Caco-2 (cell line): ENCODE data around the gene PDGFD. TPM values are rescaled to one million over a fixed set of nuclear protein-coding genes. Genes with fewer than 3 reads are reported as not detected.

ENCODE experiments used
- BruUV-seq: library from RNA; stranded (reverse); fragments of 400-500 nt; replicated peaks from 2 replicates; lab custom pipeline; 2021; lab: Mats Ljungman, UMichigan
- CTCF ChIA-PET: fragments of 300-600 bp; sonication (Branson Sonifier 250); formaldehyde crosslinking; loops from one replicate; lab custom pipeline; 2022; ENCODE audit warnings: antibody characterized with exemption; lab: Charles Lee
- POLR2A ChIA-PET: fragments of 300-600 bp; sonication (Branson Sonifier 250); formaldehyde crosslinking; loops from one replicate; lab custom pipeline; 2022; ENCODE audit warnings: antibody characterized with exemption; lab: Charles Lee
- DNase-seq, 2 experiments: peaks; one replicate each; pipeline versions ENCODE4 v3.0.0 to v3.0.0-alpha.2; 2020 to 2022
- H3K27me3 ChIP-seq: replicated peaks from 2 replicates; pipeline ENCODE4 v1.6.0; 2011; ENCODE audit warnings: low read length; ENCODE audit not compliant: control insufficient read depth, insufficient read depth
- H3K36me3 ChIP-seq: 2 replicates; pipeline ENCODE4 v1.5.1; 2011; ENCODE audit warnings: low read length; ENCODE audit not compliant: control insufficient read depth, insufficient read depth
- H3K4me1 ChIP-seq: fragments of 250-450 bp; sonication (Bioruptor Pico); 2 replicates; pipeline ENCODE4 v1.5.1; 2020; ENCODE audit warnings: mild to moderate bottlenecking
- H3K4me3 ChIP-seq: 2 replicates; pipeline ENCODE4 v1.5.1; 2011; ENCODE audit warnings: low read depth, mild to moderate bottlenecking, control low read depth, low read length
- H3K9me3 ChIP-seq: fragments of 250-450 bp; sonication (Bioruptor Pico); 2 replicates; pipeline ENCODE4 v1.5.1; 2020; ENCODE audit warnings: mild to moderate bottlenecking, moderate library complexity
- H3K27ac Mint-ChIP-seq: one replicate; pipeline ENCODE4 v1.8.0; 2022; ENCODE audit warnings: mixed read lengths; ENCODE audit not compliant: unreplicated experiment
- H3K27me3 Mint-ChIP-seq: one replicate; pipeline ENCODE4 v1.8.0; 2022; ENCODE audit warnings: mixed read lengths; ENCODE audit not compliant: insufficient read depth, unreplicated experiment
- H3K36me3 Mint-ChIP-seq: one replicate; pipeline ENCODE4 v1.8.0; 2022; ENCODE audit warnings: mild to moderate bottlenecking, mixed read lengths; ENCODE audit not compliant: insufficient read depth, unreplicated experiment
- H3K4me1 Mint-ChIP-seq: one replicate; pipeline ENCODE4 v1.8.0; 2022; ENCODE audit warnings: low read depth, mixed read lengths; ENCODE audit not compliant: unreplicated experiment
- H3K4me3 Mint-ChIP-seq: one replicate; pipeline ENCODE4 v1.8.0; 2022; ENCODE audit warnings: mild to moderate bottlenecking, moderate library complexity, mixed read lengths; ENCODE audit not compliant: unreplicated experiment
- H3K9me3 Mint-ChIP-seq: one replicate; pipeline ENCODE4 v1.8.0; 2022; ENCODE audit warnings: mixed read lengths; ENCODE audit not compliant: unreplicated experiment
- intact Hi-C: fragments of 100-400 bp; cut with micrococcal nuclease; formaldehyde crosslinking; loops from one replicate; pipeline ENCODE4 v1.10.0; 2022; ENCODE audit not compliant: unreplicated experiment
- total RNA-seq: library from RNA; stranded (reverse); gene quantifications from 2 replicates; pipeline ENCODE4 v1.2.3, GENCODE V29; 2022
- TF ChIP-seq, protein P1 (sequence below), 2 experiments: fragments of 200-600 bp in 1 of 2; IDR thresholded peaks; 1 replicate in 1 of 2; 2 replicates in 1 of 2; pipeline versions ENCODE4 v1.5.1 to v1.8.0; 2011 to 2022; ENCODE audit warnings: antibody characterized with exemption in 1 of 2, control low read depth in 1 of 2, inconsistent platforms in 1 of 2, low read depth in 1 of 2, low read length in 1 of 2, mild to moderate bottlenecking in 1 of 2, moderate library complexity in 1 of 2; ENCODE audit not compliant: insufficient read depth in 1 of 2, severe bottlenecking in 1 of 2, unreplicated experiment in 1 of 2

The PDGFD gene
- total RNA-seq, 1 experiment from 2014 or later: not detected

DNA sequence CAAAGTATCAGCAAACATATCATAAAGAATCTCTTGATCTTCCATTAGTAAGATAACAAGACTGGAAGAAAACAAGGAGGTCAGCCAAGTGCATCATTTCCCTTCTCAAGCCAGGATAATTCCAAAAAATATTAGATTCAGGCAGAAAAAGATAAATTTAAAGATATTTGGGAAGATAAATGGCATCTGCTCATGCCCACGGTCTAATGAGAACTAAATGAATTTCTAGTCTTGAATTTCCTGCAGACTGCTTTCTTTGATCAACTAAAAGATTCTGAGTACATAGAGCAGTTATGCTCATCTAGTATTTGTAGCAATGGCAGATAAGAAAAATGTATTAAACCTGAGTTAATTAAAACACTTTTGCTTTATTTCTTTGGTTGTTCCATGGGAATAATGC lies 96.4 kb downstream of the PDGFD start:
- H3K4me1 Mint-ChIP-seq: no peaks in the 10 kb centered on the region
- no peaks in the 10 kb centered on the region for H3K4me1 ChIP-seq
- no peak for DNase-seq
- no peaks in the 10 kb centered on the region for H3K36me3 ChIP-seq
- POLR2A ChIA-PET: no interaction called here
- no peaks in the 10 kb centered on the region for H3K36me3 Mint-ChIP-seq
- H3K27me3 ChIP-seq: no peaks in the 10 kb centered on the region
- H3K9me3 Mint-ChIP-seq: no peaks in the 10 kb centered on the region
- no peak overlapping the region for H3K27ac Mint-ChIP-seq
- intact Hi-C loops: no loop called here
- no peaks in the 10 kb centered on the region for H3K9me3 ChIP-seq
- CTCF ChIA-PET: no interaction called here
- BruUV-seq: no TSS peak
- H3K4me3 Mint-ChIP-seq: no peak overlapping the region
- peaks cover 15% of the 10 kb centered on the region for H3K27me3 Mint-ChIP-seq
- TF ChIP-seq, protein P1, sequence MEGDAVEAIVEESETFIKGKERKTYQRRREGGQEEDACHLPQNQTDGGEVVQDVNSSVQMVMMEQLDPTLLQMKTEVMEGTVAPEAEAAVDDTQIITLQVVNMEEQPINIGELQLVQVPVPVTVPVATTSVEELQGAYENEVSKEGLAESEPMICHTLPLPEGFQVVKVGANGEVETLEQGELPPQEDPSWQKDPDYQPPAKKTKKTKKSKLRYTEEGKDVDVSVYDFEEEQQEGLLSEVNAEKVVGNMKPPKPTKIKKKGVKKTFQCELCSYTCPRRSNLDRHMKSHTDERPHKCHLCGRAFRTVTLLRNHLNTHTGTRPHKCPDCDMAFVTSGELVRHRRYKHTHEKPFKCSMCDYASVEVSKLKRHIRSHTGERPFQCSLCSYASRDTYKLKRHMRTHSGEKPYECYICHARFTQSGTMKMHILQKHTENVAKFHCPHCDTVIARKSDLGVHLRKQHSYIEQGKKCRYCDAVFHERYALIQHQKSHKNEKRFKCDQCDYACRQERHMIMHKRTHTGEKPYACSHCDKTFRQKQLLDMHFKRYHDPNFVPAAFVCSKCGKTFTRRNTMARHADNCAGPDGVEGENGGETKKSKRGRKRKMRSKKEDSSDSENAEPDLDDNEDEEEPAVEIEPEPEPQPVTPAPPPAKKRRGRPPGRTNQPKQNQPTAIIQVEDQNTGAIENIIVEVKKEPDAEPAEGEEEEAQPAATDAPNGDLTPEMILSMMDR (IDR thresholded peaks at IDR 0.05; ENCODE audit: insufficient read depth in 1 of 2, low read depth in 1 of 2, low read length in 1 of 2, severe bottlenecking in 1 of 2, unreplicated experiment in 1 of 2): no peak
- no peak overlapping the region for H3K4me3 ChIP-seq

DNA sequence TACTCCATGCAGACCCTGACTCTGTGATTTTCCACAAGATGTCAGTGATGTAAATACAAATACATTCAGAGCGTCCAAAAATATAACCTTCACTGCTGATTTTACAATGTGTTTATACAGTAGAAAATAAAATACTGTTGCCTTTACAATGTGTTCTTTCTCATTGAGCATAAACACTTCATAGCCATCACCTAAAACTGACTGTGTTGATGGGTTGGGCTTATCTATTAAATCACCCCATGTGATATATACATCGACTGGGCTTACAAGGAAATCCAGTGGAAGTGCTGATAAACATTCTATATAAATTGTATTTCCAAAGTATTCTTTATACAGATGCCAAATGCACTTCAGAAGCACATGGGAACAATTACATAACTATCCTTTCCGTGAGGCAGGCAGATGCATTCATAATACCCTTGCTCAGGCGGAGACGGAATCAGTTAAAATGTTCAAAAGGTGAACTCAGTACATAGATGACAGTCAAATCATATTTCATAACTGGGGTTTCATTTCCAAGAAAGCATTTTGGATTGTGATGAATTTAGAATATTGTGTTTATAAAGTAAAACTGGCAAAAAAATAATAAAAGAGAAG lies 99.8 kb downstream of the PDGFD start:
- BruUV-seq: no TSS peak
- H3K4me1 ChIP-seq: no peaks in the 10 kb centered on the region
- H3K9me3 ChIP-seq: no peaks in the 10 kb centered on the region
- Mint-ChIP-seq H3K27me3 (peaks cover 15% of the 10 kb centered on the region), H3K4me1 (no peaks in the 10 kb centered on the region), H3K36me3 (no peaks in the 10 kb centered on the region), H3K4me3 (no peak overlapping the region), H3K9me3 (no peaks in the 10 kb centered on the region), H3K27ac (no peak overlapping the region)
- intact Hi-C loops: no loop called here
- no peaks in the 10 kb centered on the region for H3K27me3 ChIP-seq
- TF ChIP-seq, protein P1 (IDR thresholded peaks at IDR 0.05; ENCODE audit: insufficient read depth in 1 of 2, low read depth in 1 of 2, low read length in 1 of 2, severe bottlenecking in 1 of 2, unreplicated experiment in 1 of 2): no peak
- DNase-seq: no peak
- CTCF ChIA-PET: no interaction called here
- H3K4me3 ChIP-seq: no peak overlapping the region
- no peaks in the 10 kb centered on the region for H3K36me3 ChIP-seq
- POLR2A ChIA-PET: no interaction called here

DNA sequence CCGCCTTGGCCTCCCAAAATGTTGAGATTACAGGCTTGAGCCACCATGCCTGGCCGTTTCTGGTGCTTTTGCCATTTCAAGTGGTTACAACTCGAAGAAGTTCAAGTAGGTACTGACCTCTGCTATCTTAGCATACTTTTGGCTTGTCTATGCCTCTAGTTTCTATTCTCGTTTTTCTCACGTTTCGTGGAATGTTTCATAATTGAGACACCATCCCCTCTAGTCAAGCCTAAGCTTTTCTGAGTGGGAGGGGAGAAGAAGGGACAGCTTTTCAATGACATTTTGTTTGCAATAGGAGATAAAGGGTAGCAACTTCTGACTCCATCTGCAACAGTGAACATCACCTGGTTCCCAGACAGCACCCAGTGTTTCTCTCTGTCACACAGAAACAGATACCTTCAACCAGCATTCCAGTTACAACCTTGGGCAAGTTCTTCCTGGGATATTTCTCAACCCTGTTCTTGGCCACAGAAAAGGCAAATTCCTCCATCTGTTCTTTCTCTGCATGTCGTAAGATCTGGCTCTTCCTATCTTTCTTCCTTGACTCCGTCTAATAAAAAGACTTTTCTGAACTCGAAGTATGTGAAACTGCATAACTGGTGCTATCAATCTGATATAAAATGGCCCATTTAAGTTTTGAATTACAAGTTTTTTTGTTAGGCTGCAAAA lies 102.0 kb downstream of the PDGFD start:
- Mint-ChIP-seq H3K27me3 (peaks cover 14% of the 10 kb centered on the region), H3K4me3 (no peak overlapping the region), H3K4me1 (no peaks in the 10 kb centered on the region), H3K9me3 (no peaks in the 10 kb centered on the region), H3K27ac (no peak overlapping the region), H3K36me3 (no peaks in the 10 kb centered on the region)
- TF ChIP-seq, protein P1 (IDR thresholded peaks at IDR 0.05; ENCODE audit: insufficient read depth in 1 of 2, low read depth in 1 of 2, low read length in 1 of 2, severe bottlenecking in 1 of 2, unreplicated experiment in 1 of 2): no peak
- no peak overlapping the region for H3K4me3 ChIP-seq
- H3K4me1 ChIP-seq: no peaks in the 10 kb centered on the region
- intact Hi-C loops: no loop called here
- no peaks in the 10 kb centered on the region for H3K36me3 ChIP-seq
- H3K27me3 ChIP-seq: no peaks in the 10 kb centered on the region
- BruUV-seq: no TSS peak
- CTCF ChIA-PET: no interaction called here
- H3K9me3 ChIP-seq: no peaks in the 10 kb centered on the region
- POLR2A ChIA-PET: no interaction called here
- no peak for DNase-seq
